SK-N-SH (cell line): ENCODE data around the gene SIAH3. TPM values are rescaled to one million over a fixed set of nuclear protein-coding genes. Genes with fewer than 3 reads are reported as not detected.
A peak's percentile ranks its signal among the peaks of the same experiment; 100 is the strongest.

ENCODE experiments used
- CTCF ChIA-PET: fragments of 300-600, 350-600 bp; formaldehyde crosslinking; extraction: SDS; loops from one replicate; lab custom pipeline; 2021; lab: Yijun Ruan, JAX
- POLR2A ChIA-PET: fragments of 350-600 bp; sonication (Branson Sonifier 250); formaldehyde crosslinking; extraction: SDS; loops from one replicate; lab custom pipeline; 2020; ENCODE audit warnings: antibody characterized with exemption, inconsistent platforms; lab: Yijun Ruan, JAX
- DNase-seq: peaks from one replicate; pipeline ENCODE4 v3.0.0; 2012
- H2AFZ ChIP-seq: fragments of 200-600 bp; sonication (generic); 2 replicates; pipeline ENCODE4 v1.8.1; 2016; ENCODE audit warnings: antibody characterized with exemption, mild to moderate bottlenecking, low read depth
- H3F3A ChIP-seq: fragments of 200-600 bp; sonication (generic); replicated peaks from 2 replicates; pipeline ENCODE3; 2016; ENCODE audit warnings: antibody characterized with exemption, mild to moderate bottlenecking; ENCODE audit not compliant: insufficient read depth
- H3K27ac ChIP-seq, 2 experiments: fragments of 200-500 bp in 1 of 2; fragments of 200-600 bp in 1 of 2; sonication (Bioruptor generic) in 1 of 2; sonication (generic), shearing (Covaris generic) in 1 of 2; 2 replicates each; pipeline versions ENCODE4 v1.5.1 to v1.6.1; 2014 to 2016; ENCODE audit warnings: low read depth in 2 of 2, inconsistent platforms in 1 of 2, low read length in 1 of 2, mild to moderate bottlenecking in 1 of 2, mixed read lengths in 1 of 2
- H3K27me3 ChIP-seq: fragments of 200-600 bp; sonication (generic), shearing (Covaris generic); 2 replicates; pipeline ENCODE4 v1.6.1; 2016; ENCODE audit warnings: mixed run types; ENCODE audit not compliant: insufficient read depth
- H3K36me3 ChIP-seq, 2 experiments: fragments of 200-500 bp in 1 of 2; fragments of 200-600 bp in 1 of 2; sonication (Bioruptor generic) in 1 of 2; sonication (generic) in 1 of 2; replicated peaks in 1 of 2; 2 replicates each; pipeline versions ENCODE3 to v1.5.1; 2014 to 2016; ENCODE audit warnings: low read length in 1 of 2, mild to moderate bottlenecking in 1 of 2; ENCODE audit not compliant: insufficient read depth in 2 of 2, control insufficient read depth in 1 of 2
- H3K4me1 ChIP-seq, 2 experiments: fragments of 200-500 bp in 1 of 2; fragments of 200-600 bp in 1 of 2; sonication (Bioruptor generic) in 1 of 2; sonication (generic), shearing (Covaris generic) in 1 of 2; 2 replicates each; pipeline versions ENCODE4 v1.5.1 to v1.6.1; 2014 to 2016; ENCODE audit warnings: low read depth in 1 of 2, low read length in 1 of 2, mixed run types in 1 of 2; ENCODE audit not compliant: insufficient read depth in 2 of 2, control insufficient read depth in 1 of 2
- H3K4me2 ChIP-seq: fragments of 200-600 bp; sonication (generic), shearing (Covaris generic); 2 replicates; pipeline ENCODE4 v1.6.1; 2017; ENCODE audit warnings: mixed run types
- H3K4me3 ChIP-seq, 2 experiments: fragments of 200-500 bp in 1 of 2; fragments of 200-600 bp in 1 of 2; sonication (Bioruptor generic) in 1 of 2; sonication (generic), shearing (Covaris generic) in 1 of 2; 2 replicates each; pipeline versions ENCODE4 v1.5.1 to v1.8.1; 2014 to 2016; ENCODE audit warnings: low read depth in 2 of 2, inconsistent platforms in 1 of 2, low read length in 1 of 2, mild to moderate bottlenecking in 1 of 2, mixed read lengths in 1 of 2, moderate library complexity in 1 of 2
- H3K79me2 ChIP-seq: fragments of 200-600 bp; sonication (generic); 2 replicates; pipeline ENCODE4 v1.8.1; 2017; ENCODE audit warnings: mild to moderate bottlenecking; ENCODE audit not compliant: insufficient read depth
- H3K9ac ChIP-seq: fragments of 200-600 bp; sonication (generic); 2 replicates; pipeline ENCODE4 v1.6.1; 2017; ENCODE audit warnings: mixed run types
- H3K9me2 ChIP-seq: fragments of 200-600 bp; sonication (generic); 2 replicates; pipeline ENCODE4 v1.6.1; 2017; ENCODE audit warnings: mixed run types
- H3K9me3 ChIP-seq: fragments of 200-600 bp; sonication (generic); 2 replicates; pipeline ENCODE4 v1.6.1; 2017; ENCODE audit warnings: mixed run types, mild to moderate bottlenecking, moderate library complexity
- H4K20me1 ChIP-seq: fragments of 200-600 bp; sonication (generic); 2 replicates; pipeline ENCODE4 v1.6.1; 2017; ENCODE audit warnings: mild to moderate bottlenecking, mixed run types; ENCODE audit not compliant: insufficient read depth
- ELF1 ChIP-seq: IDR thresholded peaks from 2 replicates; pipeline ENCODE4 v1.4.0; 2012
- EP300 ChIP-seq, 2 experiments: IDR thresholded peaks; 2 replicates each; pipeline versions ENCODE4 v1.4.0 to v1.6.1; 2012; ENCODE audit warnings: borderline replicate concordance in 1 of 2, low read depth in 1 of 2, low read length in 1 of 2
- FOXJ3 ChIP-seq: sonication (generic); formaldehyde crosslinking; IDR thresholded peaks from 2 replicates; pipeline ENCODE4 v1.5.1; 2020; ENCODE audit warnings: mild to moderate bottlenecking, missing genetic modification reagents
- FOXM1 ChIP-seq: IDR thresholded peaks from 2 replicates; pipeline ENCODE4 v1.4.0; 2012; ENCODE audit warnings: low read depth, mild to moderate bottlenecking
- GABPA ChIP-seq: IDR thresholded peaks from 2 replicates; pipeline ENCODE4 v1.4.0; 2012; ENCODE audit warnings: low read depth, mild to moderate bottlenecking
- GATA2 ChIP-seq: sonication (generic); formaldehyde crosslinking; IDR thresholded peaks from 2 replicates; pipeline ENCODE4 v1.5.0; 2020; ENCODE audit warnings: mild to moderate bottlenecking, missing genetic modification reagents
- MEF2A ChIP-seq: IDR thresholded peaks from 2 replicates; pipeline ENCODE4 v1.4.0; 2012; ENCODE audit warnings: low read depth, borderline replicate concordance
- POLR2AphosphoS5 ChIP-seq: IDR thresholded peaks from 2 replicates; pipeline ENCODE4 v1.6.1; 2012; ENCODE audit warnings: low read depth, low read length
- RAD21 ChIP-seq: IDR thresholded peaks from 2 replicates; pipeline ENCODE4 v1.6.1; 2012; ENCODE audit warnings: mild to moderate bottlenecking, low read length
- RXRA ChIP-seq: IDR thresholded peaks from 2 replicates; pipeline ENCODE4 v1.4.0; 2012; ENCODE audit warnings: low read depth, mild to moderate bottlenecking, borderline replicate concordance
- TCF12 ChIP-seq: IDR thresholded peaks from 2 replicates; pipeline ENCODE4 v1.4.0; 2012
- WGBS: methylation state at CpG from one replicate; pipeline ENCODE4 v1.1.6; 2017; ENCODE audit warnings: low lambda C conversion rate; 5-methylcytosine and 5-hydroxymethylcytosine counted together
- polyA plus RNA-seq, 3 experiments: library from polyadenylated mRNA; depleted of rRNA; stranded (reverse); fragments of >200 nt; gene quantifications; 2 replicates each; pipeline ENCODE4 v1.2.3, GENCODE V29; 2012
- TF ChIP-seq, protein P1 (sequence below): fragments of 150-350 bp; IDR thresholded peaks from 2 replicates; pipeline ENCODE4 v1.6.1; 2016; ENCODE audit warnings: mild to moderate bottlenecking, low read depth, low read length
- TF ChIP-seq, protein P2 (sequence below): fragments of 200-600 bp; sonication (generic); IDR thresholded peaks from 2 replicates; pipeline ENCODE4 v1.6.1; 2017; ENCODE audit warnings: antibody characterized with exemption, mild to moderate bottlenecking, moderate library complexity
- TF ChIP-seq, protein P3 (sequence below): IDR thresholded peaks from 2 replicates; pipeline ENCODE4 v1.4.0; 2012; ENCODE audit warnings: low read depth, borderline replicate concordance
- TF ChIP-seq, protein P4 (sequence below): IDR thresholded peaks from 2 replicates; pipeline ENCODE4; 2012

The SIAH3 gene
- polyA plus RNA-seq, 1 of the 3 experiments (the other 2 are of a cell fraction), result 0.08 TPM

DNA sequence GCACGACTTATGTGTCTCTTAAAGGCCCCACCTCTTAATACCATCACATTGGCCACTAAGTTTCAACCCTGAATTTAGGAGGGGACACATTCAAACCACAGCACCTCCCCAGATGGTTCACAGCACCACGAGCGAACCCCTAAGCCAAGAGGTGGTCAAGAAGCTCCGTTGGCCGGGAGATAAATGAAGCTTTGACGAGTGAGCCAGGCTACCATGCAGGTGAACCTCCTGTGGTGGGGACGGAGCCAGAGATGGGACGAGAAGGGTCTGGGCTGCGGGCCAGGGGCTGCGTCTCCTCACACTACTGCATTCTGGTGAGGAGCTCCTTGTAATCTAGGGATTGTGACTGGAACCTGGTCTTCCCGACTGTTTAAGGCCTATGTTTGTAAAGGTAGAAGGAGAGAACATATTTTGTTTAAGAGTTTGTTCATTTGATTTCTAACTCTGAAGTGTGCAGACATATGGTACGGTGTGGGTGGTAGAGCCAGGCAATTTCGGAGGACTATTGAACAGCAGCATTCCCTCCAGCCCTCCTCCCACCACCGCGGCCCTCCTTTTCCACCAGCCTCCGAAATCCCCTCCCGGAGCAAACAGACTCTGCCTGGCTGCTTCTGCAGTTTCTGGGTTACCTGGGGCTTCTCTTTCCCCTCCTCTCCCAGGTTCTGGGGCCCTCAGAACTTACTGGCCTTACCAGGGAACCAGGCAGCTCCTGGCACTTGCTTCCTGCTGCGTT lies 31.3 kb downstream of the SIAH3 start:
- Histone ChIP-seq H3K9ac (no peak overlapping the region), H3K9me2 (no peaks in the 10 kb centered on the region), H3F3A (no peaks in the 10 kb centered on the region), H2AFZ (no peak overlapping the region), H3K79me2 (no peaks in the 10 kb centered on the region), H3K4me2 (no peak overlapping the region), H4K20me1 (no peaks in the 10 kb centered on the region), H3K27me3 (no peaks in the 10 kb centered on the region), H3K4me3 (no peak overlapping the region), H3K36me3 (no peaks in the 10 kb centered on the region), H3K9me3 (no peaks in the 10 kb centered on the region), H3K27ac (no peak overlapping the region)
- ChIA-PET POLR2A (no interaction called here), CTCF (interaction anchor here (3.8 kb wide), 1 partner anchor 13 kb away, joined by 15 read pairs; no protein-coding TSS in a partner anchor)
- WGBS, result 80% methylated on average over 12 of the region's 18 CpGs
- no peak for DNase-seq
- TF ChIP-seq FOXM1 (no peak), EP300 (IDR thresholded peaks at IDR 0.05; ENCODE audit: borderline replicate concordance in 1 of 2, low read depth in 1 of 2, low read length in 1 of 2) (no peak)
- TF ChIP-seq, all 33 proteins: peak for 0
- peaks cover 0 to 19% of the 10 kb centered on the region in 2 experiments; a peak in 2 of 4 replicates for H3K4me1 ChIP-seq

DNA sequence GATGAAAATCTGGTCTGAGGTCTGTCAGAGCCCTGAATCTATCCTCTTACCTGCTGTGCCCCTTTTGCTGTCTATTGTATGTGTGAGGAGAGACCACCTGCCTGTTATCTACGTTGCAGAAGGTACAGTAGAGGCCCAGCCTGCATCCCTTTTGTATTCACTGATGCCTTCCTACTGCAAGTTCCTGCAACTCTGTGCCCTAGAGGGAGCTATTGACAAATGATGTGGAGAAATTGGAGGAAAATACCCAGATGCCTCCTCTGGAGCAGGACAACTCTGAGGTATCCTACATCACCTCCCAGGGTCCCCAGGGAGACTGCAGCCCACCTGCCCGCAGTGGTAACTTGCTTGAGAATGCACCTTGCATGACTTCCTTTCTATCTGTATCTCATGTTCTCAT lies 33.7 kb downstream of the SIAH3 start:
- Histone ChIP-seq H3K79me2 (no peaks in the 10 kb centered on the region), H3K9me2 (no peaks in the 10 kb centered on the region), H3K36me3 (no peaks in the 10 kb centered on the region), H3K9me3 (no peaks in the 10 kb centered on the region), H3K4me3 (no peak overlapping the region), H3K4me1 (peaks cover 0 to 4% of the 10 kb centered on the region in 2 experiments; a peak in 1 of 4 replicates), H3K9ac (no peak overlapping the region), H4K20me1 (no peaks in the 10 kb centered on the region), H2AFZ (no peak overlapping the region), H3K27me3 (no peaks in the 10 kb centered on the region; the same call in 1 of the 2 replicates), H3F3A (no peaks in the 10 kb centered on the region), H3K4me2 (no peak overlapping the region), H3K27ac (no peak overlapping the region)
- no peak for TF ChIP-seq ELF1
- TF ChIP-seq GATA2, result no peak
- TF ChIP-seq RAD21, result peak; percentile 34; the same call in 1 of the 2 replicates
- TF ChIP-seq, protein P1, sequence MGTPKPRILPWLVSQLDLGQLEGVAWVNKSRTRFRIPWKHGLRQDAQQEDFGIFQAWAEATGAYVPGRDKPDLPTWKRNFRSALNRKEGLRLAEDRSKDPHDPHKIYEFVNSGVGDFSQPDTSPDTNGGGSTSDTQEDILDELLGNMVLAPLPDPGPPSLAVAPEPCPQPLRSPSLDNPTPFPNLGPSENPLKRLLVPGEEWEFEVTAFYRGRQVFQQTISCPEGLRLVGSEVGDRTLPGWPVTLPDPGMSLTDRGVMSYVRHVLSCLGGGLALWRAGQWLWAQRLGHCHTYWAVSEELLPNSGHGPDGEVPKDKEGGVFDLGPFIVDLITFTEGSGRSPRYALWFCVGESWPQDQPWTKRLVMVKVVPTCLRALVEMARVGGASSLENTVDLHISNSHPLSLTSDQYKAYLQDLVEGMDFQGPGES, result no peak
- CTCF ChIA-PET, result interaction anchor here (1.2 to 3.8 kb wide), 2 partner anchors 10 to 195 kb away, joined by 4 to 15 read pairs; no protein-coding TSS in a partner anchor
- 48% methylated on average over 2 of the region's 2 CpGs for WGBS
- POLR2A ChIA-PET, result no interaction called here
- no peak for DNase-seq

DNA sequence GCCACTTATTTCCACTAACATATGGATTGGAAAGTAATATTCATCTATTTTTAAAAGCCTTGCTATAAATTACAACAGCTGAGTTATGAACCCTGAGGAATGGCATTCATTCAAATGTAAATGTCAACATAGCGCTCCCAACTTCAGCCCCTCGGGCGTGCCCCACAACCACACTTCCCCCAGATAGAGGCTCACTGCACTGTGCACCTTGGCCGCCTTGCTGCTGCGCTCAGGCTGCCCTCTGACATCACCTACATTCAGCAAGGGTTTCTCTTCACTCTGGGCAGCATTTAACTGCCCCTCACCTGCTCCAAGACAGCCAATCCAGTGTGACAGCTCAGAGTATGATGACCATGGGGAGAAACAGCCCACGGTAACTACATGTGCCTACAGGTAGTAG lies 35.1 kb downstream of the SIAH3 start:
- H3K79me2 ChIP-seq, result no peaks in the 10 kb centered on the region
- no peak overlapping the region for H3K27ac ChIP-seq
- no peaks in the 10 kb centered on the region; the same call in 1 of the 2 replicates for H3K27me3 ChIP-seq
- ChIA-PET POLR2A (no interaction called here), CTCF (interaction anchor here (1.9 kb wide), 1 partner anchor 9 kb away, joined by 10 read pairs; no protein-coding TSS in a partner anchor)
- H3K9me2 ChIP-seq, result no peaks in the 10 kb centered on the region
- H3K36me3 ChIP-seq, result no peaks in the 10 kb centered on the region
- H3K4me3 ChIP-seq, result no peak overlapping the region
- H2AFZ ChIP-seq, result no peak overlapping the region
- no peak for DNase-seq
- peaks cover 0 to 12% of the 10 kb centered on the region in 2 experiments; a peak in 2 of 4 replicates for H3K4me1 ChIP-seq
- H3K4me2 ChIP-seq, result no peak overlapping the region
- H3K9me3 ChIP-seq, result no peaks in the 10 kb centered on the region
- WGBS, result 72% methylated on average over 6 of the region's 6 CpGs
- no peaks in the 10 kb centered on the region for H3F3A ChIP-seq
- H3K9ac ChIP-seq, result no peak overlapping the region
- no peaks in the 10 kb centered on the region for H4K20me1 ChIP-seq
- no peak for TF ChIP-seq FOXJ3 (CRISPR knock-in tag)
- TF ChIP-seq FOXM1, result no peak
- no peak for TF ChIP-seq GABPA
- no peak for TF ChIP-seq RAD21
- TF ChIP-seq RXRA, result no peak
- TF ChIP-seq TCF12, result no peak
- TF ChIP-seq MEF2A, result no peak
- TF ChIP-seq, protein P2, sequence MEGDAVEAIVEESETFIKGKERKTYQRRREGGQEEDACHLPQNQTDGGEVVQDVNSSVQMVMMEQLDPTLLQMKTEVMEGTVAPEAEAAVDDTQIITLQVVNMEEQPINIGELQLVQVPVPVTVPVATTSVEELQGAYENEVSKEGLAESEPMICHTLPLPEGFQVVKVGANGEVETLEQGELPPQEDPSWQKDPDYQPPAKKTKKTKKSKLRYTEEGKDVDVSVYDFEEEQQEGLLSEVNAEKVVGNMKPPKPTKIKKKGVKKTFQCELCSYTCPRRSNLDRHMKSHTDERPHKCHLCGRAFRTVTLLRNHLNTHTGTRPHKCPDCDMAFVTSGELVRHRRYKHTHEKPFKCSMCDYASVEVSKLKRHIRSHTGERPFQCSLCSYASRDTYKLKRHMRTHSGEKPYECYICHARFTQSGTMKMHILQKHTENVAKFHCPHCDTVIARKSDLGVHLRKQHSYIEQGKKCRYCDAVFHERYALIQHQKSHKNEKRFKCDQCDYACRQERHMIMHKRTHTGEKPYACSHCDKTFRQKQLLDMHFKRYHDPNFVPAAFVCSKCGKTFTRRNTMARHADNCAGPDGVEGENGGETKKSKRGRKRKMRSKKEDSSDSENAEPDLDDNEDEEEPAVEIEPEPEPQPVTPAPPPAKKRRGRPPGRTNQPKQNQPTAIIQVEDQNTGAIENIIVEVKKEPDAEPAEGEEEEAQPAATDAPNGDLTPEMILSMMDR, result no peak
- TF ChIP-seq, protein P3, sequence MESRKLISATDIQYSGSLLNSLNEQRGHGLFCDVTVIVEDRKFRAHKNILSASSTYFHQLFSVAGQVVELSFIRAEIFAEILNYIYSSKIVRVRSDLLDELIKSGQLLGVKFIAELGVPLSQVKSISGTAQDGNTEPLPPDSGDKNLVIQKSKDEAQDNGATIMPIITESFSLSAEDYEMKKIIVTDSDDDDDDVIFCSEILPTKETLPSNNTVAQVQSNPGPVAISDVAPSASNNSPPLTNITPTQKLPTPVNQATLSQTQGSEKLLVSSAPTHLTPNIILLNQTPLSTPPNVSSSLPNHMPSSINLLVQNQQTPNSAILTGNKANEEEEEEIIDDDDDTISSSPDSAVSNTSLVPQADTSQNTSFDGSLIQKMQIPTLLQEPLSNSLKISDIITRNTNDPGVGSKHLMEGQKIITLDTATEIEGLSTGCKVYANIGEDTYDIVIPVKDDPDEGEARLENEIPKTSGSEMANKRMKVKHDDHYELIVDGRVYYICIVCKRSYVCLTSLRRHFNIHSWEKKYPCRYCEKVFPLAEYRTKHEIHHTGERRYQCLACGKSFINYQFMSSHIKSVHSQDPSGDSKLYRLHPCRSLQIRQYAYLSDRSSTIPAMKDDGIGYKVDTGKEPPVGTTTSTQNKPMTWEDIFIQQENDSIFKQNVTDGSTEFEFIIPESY, result no peak
- no peak for TF ChIP-seq EP300 (IDR thresholded peaks at IDR 0.05; ENCODE audit: borderline replicate concordance in 1 of 2, low read depth in 1 of 2, low read length in 1 of 2)
- TF ChIP-seq, protein P4, sequence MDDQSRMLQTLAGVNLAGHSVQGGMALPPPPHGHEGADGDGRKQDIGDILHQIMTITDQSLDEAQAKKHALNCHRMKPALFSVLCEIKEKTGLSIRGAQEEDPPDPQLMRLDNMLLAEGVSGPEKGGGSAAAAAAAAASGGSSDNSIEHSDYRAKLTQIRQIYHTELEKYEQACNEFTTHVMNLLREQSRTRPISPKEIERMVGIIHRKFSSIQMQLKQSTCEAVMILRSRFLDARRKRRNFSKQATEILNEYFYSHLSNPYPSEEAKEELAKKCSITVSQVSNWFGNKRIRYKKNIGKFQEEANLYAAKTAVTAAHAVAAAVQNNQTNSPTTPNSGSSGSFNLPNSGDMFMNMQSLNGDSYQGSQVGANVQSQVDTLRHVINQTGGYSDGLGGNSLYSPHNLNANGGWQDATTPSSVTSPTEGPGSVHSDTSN, result no peak
- TF ChIP-seq POLR2AphosphoS5, result no peak
